ENCODE measurements around the gene TUBB1. TPM values are rescaled to one million over a fixed set of nuclear protein-coding genes. Genes with fewer than 3 reads are reported as not detected.

The TUBB1 gene
- total and polyA plus RNA-seq, 2 of the 4 experiments (the other 2 are of a cell fraction) = not detected

DNA sequence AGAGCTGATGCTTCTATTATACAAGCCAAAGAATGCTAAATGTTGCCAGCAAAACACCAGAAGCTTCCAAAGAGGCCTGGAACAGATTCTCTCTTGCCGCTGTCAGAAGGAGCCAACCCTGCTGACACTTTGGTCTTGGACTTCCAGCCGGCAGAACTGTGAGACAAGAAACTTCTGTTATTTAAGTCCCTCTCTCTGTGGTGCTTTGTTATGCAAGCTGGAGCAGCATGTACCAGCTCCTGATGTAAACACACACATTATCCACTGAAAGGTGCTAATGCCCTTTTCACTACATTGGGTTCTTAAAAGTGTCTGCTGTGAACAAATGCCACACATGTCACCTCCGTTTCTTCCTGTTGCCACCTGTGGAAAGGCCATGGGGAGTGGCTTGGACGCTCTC lies 49.3 kb downstream of the TUBB1 start:
- Histone ChIP-seq H2BK5ac (ENCODE audit: low read depth, low read length, poor library complexity, severe bottlenecking) (no peak overlapping the region), H4K5ac (ENCODE audit: low read depth, low read length) (no peak overlapping the region), H3K9me1 (ENCODE audit: insufficient read depth, low read length) (no peaks in the 10 kb centered on the region), H3K9me3 (ENCODE audit: control insufficient read depth, insufficient read depth, low read length) (no peaks in the 10 kb centered on the region), H3K79me1 (ENCODE audit: low read depth in 1 of 2, low read length in 2 of 2) (no peaks in the 10 kb centered on the region), H3K4me1 (ENCODE audit: control insufficient read depth, insufficient read depth, low read length) (peaks cover 2% of the 10 kb centered on the region; the same call in 1 of the 2 replicates), H3K4me2 (ENCODE audit: low read depth, low read length) (no peak overlapping the region), H3K4me3 (ENCODE audit: insufficient read depth, low read depth, low read length) (no peak overlapping the region), H3K27ac (ENCODE audit: insufficient read depth, low read length) (no peak overlapping the region), H2AK5ac (ENCODE audit: low read depth, low read length) (no peak overlapping the region), H4K20me1 (ENCODE audit: insufficient read depth, low read length) (no peaks in the 10 kb centered on the region), H3K4ac (ENCODE audit: low read depth, low read length) (no peak overlapping the region), H4K8ac (ENCODE audit: low read depth in 2 of 2, low read length in 2 of 2) (no peak overlapping the region), H2BK15ac (ENCODE audit: low read depth, low read length) (no peak overlapping the region), H3K23ac (ENCODE audit: low read depth, low read length) (no peak overlapping the region), H2AK9ac (replicated peaks; ENCODE audit: low read depth, low read length, poor library complexity) (no peak overlapping the region), H2BK20ac (ENCODE audit: low read depth, low read length) (no peak overlapping the region), H4K91ac (ENCODE audit: insufficient read depth, low read depth, low read length) (no peak overlapping the region), H3K9ac (ENCODE audit: low read depth, low read length) (no peak overlapping the region), H3K18ac (ENCODE audit: low read depth, low read length) (no peak overlapping the region), H3K27me3 (ENCODE audit: control insufficient read depth, insufficient read depth, low read length) (peaks cover 19% of the 10 kb centered on the region), H2AFZ (replicated peaks; ENCODE audit: low read length, poor library complexity) (no peak overlapping the region), H3K14ac (replicated peaks; ENCODE audit: low read depth, low read length) (no peak overlapping the region), H2BK120ac (ENCODE audit: low read depth, low read length) (no peak overlapping the region), H3K56ac (ENCODE audit: extremely low read depth, insufficient read depth, low read length) (no peak overlapping the region), H3K36me3 (ENCODE audit: control insufficient read depth, insufficient read depth, low read length) (no peaks in the 10 kb centered on the region)
- no peak for ATAC-seq (ENCODE audit: low read depth)
- POLR2A ChIA-PET (ENCODE audit: unreplicated experiment) = no interaction called here
- intact Hi-C loops (cut with micrococcal nuclease) (no loop called here), dilution Hi-C loops (cut with HindIII; ENCODE audit: low sequenced_read_pairs, unreplicated experiment) (no loop called here), in situ Hi-C loops (cut with MboI; ENCODE audit: low sequenced_read_pairs) (no loop called here)
- TF ChIP-seq MAFK (IDR thresholded peaks at IDR 0.05; ENCODE audit: low read depth, low read length) (no peak), POLR2A (IDR thresholded peaks at IDR 0.05; ENCODE audit: low read depth, low read length) (no peak), RFX5 (IDR thresholded peaks at IDR 0.05; ENCODE audit: low read depth, low read length) (no peak), MXI1 (IDR thresholded peaks at IDR 0.05; ENCODE audit: borderline replicate concordance, low read depth, low read length) (no peak), CEBPB (IDR thresholded peaks at IDR 0.05; ENCODE audit: low read depth, low read length) (no peak), FOS (IDR thresholded peaks at IDR 0.05; ENCODE audit: low read depth, low read length) (no peak)
- TF ChIP-seq, protein P1, sequence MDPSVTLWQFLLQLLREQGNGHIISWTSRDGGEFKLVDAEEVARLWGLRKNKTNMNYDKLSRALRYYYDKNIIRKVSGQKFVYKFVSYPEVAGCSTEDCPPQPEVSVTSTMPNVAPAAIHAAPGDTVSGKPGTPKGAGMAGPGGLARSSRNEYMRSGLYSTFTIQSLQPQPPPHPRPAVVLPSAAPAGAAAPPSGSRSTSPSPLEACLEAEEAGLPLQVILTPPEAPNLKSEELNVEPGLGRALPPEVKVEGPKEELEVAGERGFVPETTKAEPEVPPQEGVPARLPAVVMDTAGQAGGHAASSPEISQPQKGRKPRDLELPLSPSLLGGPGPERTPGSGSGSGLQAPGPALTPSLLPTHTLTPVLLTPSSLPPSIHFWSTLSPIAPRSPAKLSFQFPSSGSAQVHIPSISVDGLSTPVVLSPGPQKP (IDR thresholded peaks at IDR 0.05; ENCODE audit: borderline replicate concordance, low read depth, low read length) = no peak
- TF ChIP-seq, protein P2, sequence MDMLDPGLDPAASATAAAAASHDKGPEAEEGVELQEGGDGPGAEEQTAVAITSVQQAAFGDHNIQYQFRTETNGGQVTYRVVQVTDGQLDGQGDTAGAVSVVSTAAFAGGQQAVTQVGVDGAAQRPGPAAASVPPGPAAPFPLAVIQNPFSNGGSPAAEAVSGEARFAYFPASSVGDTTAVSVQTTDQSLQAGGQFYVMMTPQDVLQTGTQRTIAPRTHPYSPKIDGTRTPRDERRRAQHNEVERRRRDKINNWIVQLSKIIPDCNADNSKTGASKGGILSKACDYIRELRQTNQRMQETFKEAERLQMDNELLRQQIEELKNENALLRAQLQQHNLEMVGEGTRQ (IDR thresholded peaks at IDR 0.05; ENCODE audit: low read depth, low read length) = no peak
- DNase-seq = no peak
- no TSS peak for BruUV-seq (replicated peaks)
- CTCF ChIA-PET = no interaction called here
- WGBS, 2 experiments (ENCODE audit: extremely low coverage in 2 of 2, insufficient read length in 1 of 2) = 63% methylated on average over 2 of the region's 4 CpGs; no CpG with 5 or more reads in 1 of the 2 experiments

All from IMR-90 (cell line).